Muscle of leg (tissue), 11 donors: Measurements from ENCODE around the gene ULK2. TPM values are rescaled to one million over a fixed set of nuclear protein-coding genes. Genes with fewer than 3 reads are reported as not detected.

ENCODE experiments used
- DNase-seq: peaks from one replicate; pipeline ENCODE4 v3.0.0; 2013
- H3K27ac ChIP-seq: one replicate; pipeline ENCODE4 v1.5.1; 2013; ENCODE audit warnings: mild to moderate bottlenecking, low read length, control low read depth
- H3K27me3 ChIP-seq: one replicate; pipeline ENCODE4 v1.6.1; 2013; ENCODE audit warnings: low read length; ENCODE audit not compliant: control insufficient read depth, insufficient read depth
- H3K36me3 ChIP-seq: one replicate; pipeline ENCODE4 v1.6.1; 2013; ENCODE audit warnings: low read length; ENCODE audit not compliant: control insufficient read depth, insufficient read depth
- H3K4me1 ChIP-seq: one replicate; pipeline ENCODE4 v1.6.1; 2013; ENCODE audit warnings: low read length; ENCODE audit not compliant: control insufficient read depth, insufficient read depth
- H3K4me3 ChIP-seq: one replicate; pipeline ENCODE4 v1.5.1; 2013; ENCODE audit warnings: low read length, control low read depth
- H3K9me3 ChIP-seq: replicated peaks from 2 replicates; pipeline ENCODE4 v1.6.1; 2013; ENCODE audit warnings: low read depth, low read length; ENCODE audit not compliant: control insufficient read depth
- WGBS: methylation state at CpG from one replicate; pipeline ENCODE4 v1.1.5; 2013; ENCODE audit warnings: missing lambda C conversion rate; ENCODE audit not compliant: insufficient coverage; 5-methylcytosine and 5-hydroxymethylcytosine counted together
- polyA plus RNA-seq, 8 donors: library from polyadenylated mRNA; unstranded; fragments of 120-200 nt; gene quantifications; one replicate each; pipeline versions ENCODE4 v1.2.1 to v1.2.3, GENCODE V29; 2013; ENCODE audit warnings: inconsistent platforms in 1 of 8, low replicate concordance in 1 of 8; ENCODE audit not compliant: insufficient read length in 8 of 8, insufficient read depth in 1 of 8
- total RNA-seq: library from RNA; stranded (reverse); fragments of 120-200 nt; gene quantifications from one replicate; pipeline ENCODE4 v1.2.4, GENCODE V29; 2013

Gene ULK2
- total and polyA plus RNA-seq, 9 donors, result 17.2 to 28.5 (median 21.2) TPM

- Histone ChIP-seq H3K27ac (no peak overlapping the region), H3K4me1 (no peaks in the 10 kb centered on the region), H3K4me3 (no peak overlapping the region), H3K36me3 (peaks cover 45% of the 10 kb centered on the region), H3K9me3 (peaks cover 11% of the 10 kb centered on the region), H3K27me3 (no peaks in the 10 kb centered on the region)
- DNase-seq, result no peak
- WGBS, result 100% methylated on average over 2 of the region's 2 CpGs
Observed at GRCh38 chr17:19799796-19800195, 67.9 kb downstream of the ULK2 start.

GRCh38 chr17:19796457-19796856 is 71.3 kb downstream of the ULK2 start:
- Histone ChIP-seq H3K4me1 (no peaks in the 10 kb centered on the region), H3K27ac (no peak overlapping the region), H3K27me3 (no peaks in the 10 kb centered on the region), H3K36me3 (peaks cover 51% of the 10 kb centered on the region), H3K4me3 (no peak overlapping the region), H3K9me3 (peaks cover 18% of the 10 kb centered on the region)
- WGBS, result 93% methylated on average over 2 of the region's 4 CpGs
- DNase-seq, result no peak

- H3K36me3 ChIP-seq, result peaks cover 57% of the 10 kb centered on the region
- no CpG with 5 or more reads among the region's 3 CpGs for WGBS
- no peaks in the 10 kb centered on the region for H3K4me1 ChIP-seq
- peaks cover 14% of the 10 kb centered on the region for H3K9me3 ChIP-seq
- no peaks in the 10 kb centered on the region for H3K27me3 ChIP-seq
- H3K27ac ChIP-seq, result no peak overlapping the region
- no peak overlapping the region for H3K4me3 ChIP-seq
- DNase-seq, result no peak
Observed at GRCh38 chr17:19791918-19792550, 75.7 kb downstream of the ULK2 start.

GRCh38 chr17:19787733-19788357 is 79.9 kb downstream of the ULK2 start:
- Histone ChIP-seq H3K27me3 (no peaks in the 10 kb centered on the region), H3K4me3 (no peak overlapping the region), H3K4me1 (no peaks in the 10 kb centered on the region), H3K27ac (no peak overlapping the region), H3K36me3 (peaks cover 36% of the 10 kb centered on the region), H3K9me3 (no peaks in the 10 kb centered on the region)
- DNase-seq, result no peak
- WGBS, result 84% methylated on average over 3 of the region's 7 CpGs

- WGBS, result 100% methylated on average over 2 of the region's 4 CpGs
- H3K36me3 ChIP-seq, result peaks cover 39% of the 10 kb centered on the region
Observed at GRCh38 chr17:19785854-19786253, 81.9 kb downstream of the ULK2 start.

GRCh38 chr17:19781488-19782458 is 86.0 kb downstream of the ULK2 start:
- DNase-seq, result no peak
- no peak overlapping the region for H3K27ac ChIP-seq
- H3K36me3 ChIP-seq, result peaks cover 37% of the 10 kb centered on the region
- H3K4me3 ChIP-seq, result no peak overlapping the region
- H3K9me3 ChIP-seq, result no peaks in the 10 kb centered on the region
- no CpG with 5 or more reads among the region's 9 CpGs for WGBS
- no peaks in the 10 kb centered on the region for H3K27me3 ChIP-seq
- no peaks in the 10 kb centered on the region for H3K4me1 ChIP-seq

More at GRCh38 chr17:19785854-19786253, 81.9 kb downstream of the ULK2 start:
- H3K9me3 ChIP-seq, result no peaks in the 10 kb centered on the region
- H3K27me3 ChIP-seq, result no peaks in the 10 kb centered on the region
- H3K27ac ChIP-seq, result no peak overlapping the region
- H3K4me1 ChIP-seq, result no peaks in the 10 kb centered on the region
- no peak for DNase-seq
- H3K4me3 ChIP-seq, result no peak overlapping the region

- peaks cover 43% of the 10 kb centered on the region for H3K36me3 ChIP-seq
Observed at GRCh38 chr17:19780846-19781245, 86.9 kb downstream of the ULK2 start.

GRCh38 chr17:19773534-19773933 is 94.2 kb downstream of the ULK2 start:
- no peak overlapping the region for H3K4me3 ChIP-seq
- no peaks in the 10 kb centered on the region for H3K9me3 ChIP-seq
- peaks cover 47% of the 10 kb centered on the region for H3K36me3 ChIP-seq
- no peak overlapping the region for H3K27ac ChIP-seq
- H3K4me1 ChIP-seq, result peaks cover 4% of the 10 kb centered on the region
- no peak for DNase-seq
- no CpG with 5 or more reads among the region's 6 CpGs for WGBS
- no peaks in the 10 kb centered on the region for H3K27me3 ChIP-seq

More at GRCh38 chr17:19780846-19781245, 86.9 kb downstream of the ULK2 start:
- Histone ChIP-seq H3K9me3 (no peaks in the 10 kb centered on the region), H3K27ac (no peak overlapping the region), H3K4me1 (no peaks in the 10 kb centered on the region), H3K4me3 (no peak overlapping the region), H3K27me3 (no peaks in the 10 kb centered on the region)
- no peak for DNase-seq
- WGBS, result no CpG with 5 or more reads among the region's 4 CpGs

- Histone ChIP-seq H3K9me3 (no peaks in the 10 kb centered on the region), H3K4me1 (peaks cover 4% of the 10 kb centered on the region), H3K27me3 (no peaks in the 10 kb centered on the region), H3K36me3 (peaks cover 39% of the 10 kb centered on the region), H3K27ac (no peak overlapping the region), H3K4me3 (no peak overlapping the region)
- no peak for DNase-seq
- 53% methylated on average over 4 of the region's 7 CpGs for WGBS
Observed at GRCh38 chr17:19771971-19772630, 95.6 kb downstream of the ULK2 start.
